Mononuclear cell (primary cell): Measurements from ENCODE around the gene HSF5. TPM values are rescaled to one million over a fixed set of nuclear protein-coding genes. Genes with fewer than 3 reads are reported as not detected.
"Not testable (repeated sequence)": the region's sequence is repeated elsewhere in the genome, so short reads cannot be mapped to it uniquely, and the experiment has no call there.

Experiments used
- H3K27me3 ChIP-seq: 2 replicates; pipeline ENCODE4 v1.6.0; 2011; ENCODE audit warnings: low read length, control low read depth; ENCODE audit not compliant: insufficient read depth
- H3K4me1 ChIP-seq: 2 replicates; pipeline ENCODE4 v1.5.1; 2011; ENCODE audit warnings: mild to moderate bottlenecking, low read length, control low read depth; ENCODE audit not compliant: insufficient read depth
- H3K4me3 ChIP-seq: 2 replicates; pipeline ENCODE4 v1.5.1; 2011; ENCODE audit warnings: mild to moderate bottlenecking, low read length, moderate library complexity
- H3K9me3 ChIP-seq: 2 replicates; pipeline ENCODE4 v1.5.1; 2011; ENCODE audit warnings: low read depth, mild to moderate bottlenecking, control low read depth, low read length
- total RNA-seq: library from RNA; depleted of rRNA; stranded (reverse); fragments of >200 nt; gene quantifications from one replicate; pipeline ENCODE4 v1.2.3, GENCODE V29; 2012

HSF5 gene
- total RNA-seq, 1 donor: 1.7 TPM

DNA sequence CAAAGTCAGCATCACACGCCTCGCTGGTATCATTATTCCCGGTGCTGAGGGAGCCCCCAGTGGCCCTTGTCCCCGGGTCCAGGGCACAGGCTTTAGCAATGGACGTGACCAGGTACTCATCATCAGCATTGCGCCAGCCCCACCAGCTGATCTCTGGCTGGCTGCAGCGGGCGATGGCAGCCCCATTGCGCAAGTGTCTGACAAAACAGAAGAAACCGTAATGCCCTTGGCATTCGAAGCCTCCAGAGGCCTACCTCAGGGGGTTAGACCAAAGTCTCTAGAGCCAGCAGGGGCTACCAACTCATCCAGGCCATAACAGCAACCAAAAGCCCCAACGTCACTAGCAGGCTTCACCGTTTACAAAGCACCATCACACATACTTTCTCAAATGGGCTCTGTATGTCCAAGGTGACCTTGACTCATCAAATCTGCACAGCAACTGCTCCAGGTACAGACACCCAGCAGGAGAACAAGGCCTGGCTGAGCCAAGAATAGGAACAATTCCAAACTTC, 19.0 kb upstream of the HSF5 start:
- Histone ChIP-seq H3K9me3 (no peaks in the 10 kb centered on the region), H3K4me3 (no peak overlapping the region), H3K4me1 (peaks cover 43% of the 10 kb centered on the region), H3K27me3 (no peaks in the 10 kb centered on the region)

DNA sequence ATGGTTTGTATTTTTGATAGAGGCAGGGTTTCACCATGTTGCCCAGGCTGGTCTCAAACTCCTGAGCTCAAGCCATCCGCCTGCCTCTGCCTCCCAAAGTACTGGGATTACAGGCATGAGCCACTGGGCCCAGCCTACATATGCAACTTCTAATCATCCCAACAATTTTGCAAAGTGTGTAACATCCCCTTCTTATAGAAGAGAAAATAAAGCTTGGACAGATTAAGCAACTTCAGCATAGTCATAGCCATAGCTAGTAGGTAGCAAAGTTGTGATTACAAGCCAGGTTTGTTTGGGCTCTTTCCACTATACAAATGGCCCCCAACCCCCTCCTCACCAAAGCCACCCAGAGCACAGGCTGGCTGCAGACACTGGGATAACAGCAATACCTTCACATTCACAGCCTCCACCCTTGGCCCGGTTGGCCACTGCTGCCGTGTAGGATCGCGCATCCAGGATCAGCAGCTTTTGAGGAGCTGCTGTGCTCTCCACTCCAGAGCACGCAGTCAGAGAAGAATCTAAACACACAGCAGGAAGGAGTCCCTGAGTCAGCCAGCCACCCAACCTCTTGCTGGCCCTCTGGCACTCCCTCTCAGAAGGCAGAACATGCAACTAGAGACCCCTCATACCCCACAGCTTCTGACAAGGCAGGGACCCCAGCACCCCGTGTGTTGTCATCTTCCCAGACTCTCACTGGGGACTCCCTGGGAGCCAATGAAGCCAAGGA, 18.3 kb upstream of the HSF5 start:
- Histone ChIP-seq H3K9me3 (no peaks in the 10 kb centered on the region), H3K27me3 (no peaks in the 10 kb centered on the region), H3K4me3 (no peak overlapping the region), H3K4me1 (peaks cover 43% of the 10 kb centered on the region)

DNA sequence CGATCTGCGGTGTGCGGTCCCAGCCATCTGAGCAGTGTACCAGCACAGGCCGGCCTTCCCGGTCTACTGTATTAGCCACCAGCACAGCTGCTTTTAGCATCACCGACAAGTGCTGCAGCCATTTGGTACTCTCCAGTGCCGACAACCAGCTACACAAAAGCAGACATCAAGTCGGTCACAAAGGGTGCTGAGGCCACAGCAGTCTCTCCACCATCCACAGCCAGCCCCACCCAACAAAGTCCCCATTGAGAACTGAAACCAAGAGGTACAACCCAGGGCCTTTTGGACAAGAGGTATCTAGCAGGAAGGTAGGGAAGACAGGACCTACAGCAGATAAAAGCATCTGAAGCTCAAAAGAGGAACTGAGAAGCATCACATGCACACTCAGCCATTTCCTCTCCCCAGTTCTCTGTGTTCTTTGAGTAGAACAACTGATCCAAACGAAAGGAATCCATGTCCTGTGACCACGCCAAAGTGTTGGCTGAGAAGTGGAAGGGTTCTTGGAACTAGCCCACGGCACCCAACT, 16.7 kb upstream of the HSF5 start:
- Histone ChIP-seq H3K27me3 (no peaks in the 10 kb centered on the region), H3K4me1 (peaks cover 43% of the 10 kb centered on the region), H3K9me3 (no peaks in the 10 kb centered on the region), H3K4me3 (no peak overlapping the region)

DNA sequence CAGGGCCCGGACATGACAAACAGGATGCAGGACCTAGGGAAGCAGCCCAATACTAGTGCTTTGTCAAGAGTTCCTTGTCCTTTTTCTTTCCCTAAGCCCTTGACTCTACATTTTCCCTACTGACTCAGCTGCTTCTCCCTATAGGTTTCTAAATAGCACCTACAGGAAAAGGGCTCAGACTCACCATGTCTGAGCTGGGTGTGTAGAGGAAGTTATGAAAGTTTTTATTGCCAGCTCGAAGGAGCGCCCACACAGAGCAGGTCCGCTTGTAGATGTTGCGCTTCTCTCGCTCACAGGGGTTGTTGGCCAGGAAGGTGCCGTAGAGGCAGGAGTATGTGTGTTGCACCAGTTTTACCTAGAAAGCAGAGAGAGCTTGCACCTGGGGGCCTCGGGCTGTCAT, 15.7 kb upstream of the HSF5 start:
- H3K4me1 ChIP-seq: peaks cover 43% of the 10 kb centered on the region
- no peaks in the 10 kb centered on the region for H3K9me3 ChIP-seq
- no peaks in the 10 kb centered on the region for H3K27me3 ChIP-seq
- H3K4me3 ChIP-seq: no peak overlapping the region

DNA sequence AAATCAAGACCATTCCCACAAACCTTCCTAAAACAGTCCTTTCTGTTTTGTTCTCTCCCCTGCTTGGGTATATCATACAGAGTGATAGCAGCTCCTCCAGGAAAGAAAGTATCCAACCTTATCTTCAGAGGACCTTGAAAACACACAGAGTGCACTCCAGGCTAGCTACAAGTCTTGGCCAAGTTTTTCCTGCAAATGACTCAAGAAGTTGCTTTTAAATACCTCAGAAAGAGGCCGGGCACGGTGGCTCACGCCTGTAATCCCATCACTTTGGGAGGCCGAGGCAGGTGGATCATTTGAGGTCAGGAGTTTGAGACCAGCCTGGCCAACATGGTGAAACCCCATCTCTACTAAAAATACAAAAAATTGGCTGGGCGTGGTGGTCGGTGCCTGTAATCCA, 14.9 kb upstream of the HSF5 start:
- H3K4me1 ChIP-seq: peaks cover 43% of the 10 kb centered on the region
- H3K27me3 ChIP-seq, H3K4me3 ChIP-seq, H3K9me3 ChIP-seq: not testable (repeated sequence)

DNA sequence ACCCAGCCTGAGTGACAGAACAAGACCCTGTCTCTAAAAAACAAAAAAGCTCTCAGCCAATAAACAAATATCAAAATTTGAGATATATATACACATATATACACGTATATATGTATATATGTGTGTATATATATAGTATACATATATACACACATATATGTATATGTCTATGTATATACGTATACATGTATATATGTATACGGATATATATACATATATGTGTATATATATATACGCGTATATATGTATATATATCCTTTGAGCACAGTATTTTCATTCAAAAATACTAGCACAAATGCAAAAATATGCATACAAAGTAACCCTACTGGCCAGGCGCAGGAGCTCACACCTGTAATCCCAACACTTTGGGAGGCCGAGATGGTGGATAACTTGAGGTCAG, 13.2 kb upstream of the HSF5 start:
- Histone ChIP-seq H3K9me3 (no peaks in the 10 kb centered on the region), H3K4me3 (no peak overlapping the region), H3K4me1 (peaks cover 32% of the 10 kb centered on the region), H3K27me3 (no peaks in the 10 kb centered on the region)

DNA sequence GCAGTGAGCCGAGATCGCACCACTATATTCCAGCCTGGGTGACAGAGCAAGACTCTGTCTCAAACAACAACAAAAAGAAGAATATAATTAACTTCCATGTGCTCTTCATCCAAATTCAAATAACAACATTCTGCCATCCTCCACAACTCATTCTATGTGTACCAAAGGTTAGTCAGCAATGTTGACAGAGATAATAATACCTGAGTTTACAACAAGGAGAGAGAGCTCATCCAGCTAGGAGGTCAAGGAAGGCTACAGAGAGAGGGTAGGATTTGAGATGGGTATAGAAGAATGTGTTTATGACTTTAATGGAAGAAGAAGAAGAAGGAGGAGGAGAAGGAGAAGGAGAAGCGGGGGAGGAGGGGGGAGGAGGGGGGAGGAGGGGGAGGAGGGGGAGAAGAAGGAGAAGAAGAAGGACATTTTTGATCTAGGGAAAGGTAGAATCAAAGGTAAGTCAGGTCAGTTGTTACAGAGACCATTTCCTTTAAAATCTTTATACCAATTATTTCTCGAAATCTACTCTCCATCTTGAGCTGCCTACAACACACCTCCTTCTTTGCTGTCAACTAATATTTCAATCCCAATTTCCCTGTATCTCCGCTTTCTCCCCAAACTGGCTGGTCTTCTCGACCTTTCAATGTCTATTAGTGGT, 10.1 kb upstream of the HSF5 start:
- H3K9me3 ChIP-seq: no peaks in the 10 kb centered on the region
- no peaks in the 10 kb centered on the region for H3K27me3 ChIP-seq
- H3K4me3 ChIP-seq: no peak overlapping the region
- peaks cover 4% of the 10 kb centered on the region for H3K4me1 ChIP-seq

DNA sequence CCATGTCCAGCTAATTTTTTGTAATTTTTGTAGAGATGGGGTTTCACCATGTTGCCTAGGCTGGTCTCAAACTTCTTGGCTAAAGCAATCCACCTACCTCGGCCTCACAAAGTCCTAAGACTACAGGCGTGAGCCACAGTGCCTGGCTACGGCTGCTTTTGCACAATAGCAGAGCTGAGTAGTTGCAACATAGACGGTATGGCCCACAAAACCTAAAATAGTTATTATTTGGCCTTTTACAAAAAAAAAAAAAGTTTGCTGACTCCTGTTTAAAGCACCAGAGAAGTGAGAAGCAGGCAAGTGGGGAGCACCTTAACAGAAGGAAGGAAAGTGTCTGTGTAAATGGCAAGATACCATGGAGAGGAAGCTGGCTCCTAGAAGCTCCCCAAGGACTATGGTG, 5.3 kb upstream of the HSF5 start:
- Histone ChIP-seq H3K9me3 (no peaks in the 10 kb centered on the region), H3K4me1 (no peaks in the 10 kb centered on the region), H3K27me3 (no peaks in the 10 kb centered on the region), H3K4me3 (no peak overlapping the region)

DNA sequence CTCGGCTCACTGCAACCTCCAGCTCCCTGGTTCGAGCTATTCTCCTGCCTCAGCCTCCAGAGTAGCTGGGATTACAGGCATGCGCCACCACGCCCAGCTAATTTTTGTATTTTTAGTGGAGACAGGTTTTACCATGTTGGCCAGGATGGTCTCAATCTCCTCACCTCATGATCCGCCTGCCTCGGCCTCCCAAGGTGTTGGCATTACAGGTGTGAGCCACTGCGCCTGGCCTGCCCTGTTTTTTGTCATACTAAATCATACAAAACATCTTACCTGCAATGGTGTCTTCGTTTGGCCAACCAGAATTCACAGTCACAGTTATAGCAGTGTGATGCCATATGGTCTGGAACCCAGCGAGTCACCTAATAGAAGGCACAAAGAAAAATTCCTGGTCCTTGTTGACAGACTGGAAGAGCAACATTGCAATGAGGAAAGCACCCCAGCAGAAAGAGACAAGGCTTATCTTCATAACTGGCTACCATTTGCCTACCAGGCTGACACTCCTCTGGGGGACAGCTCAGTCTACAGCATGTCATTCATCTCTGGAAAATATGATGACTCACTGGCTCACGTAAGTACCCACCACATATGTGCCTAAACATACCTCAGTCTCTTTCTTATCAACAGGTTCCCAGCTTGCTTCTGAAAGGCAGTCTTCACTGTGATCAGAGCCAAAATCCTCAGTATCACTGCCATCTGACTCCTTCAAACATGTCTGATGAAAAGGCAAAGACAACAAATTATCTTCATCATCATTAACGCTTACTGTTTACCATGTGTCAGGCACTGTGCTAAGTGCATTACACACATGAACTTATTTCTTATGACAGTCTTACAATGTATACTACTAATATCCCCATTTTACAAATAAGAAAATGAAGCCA, 4.3 kb upstream of the HSF5 start:
- Histone ChIP-seq H3K4me1 (peaks cover 8% of the 10 kb centered on the region), H3K27me3 (no peaks in the 10 kb centered on the region), H3K4me3 (no peak overlapping the region), H3K9me3 (no peaks in the 10 kb centered on the region)

DNA sequence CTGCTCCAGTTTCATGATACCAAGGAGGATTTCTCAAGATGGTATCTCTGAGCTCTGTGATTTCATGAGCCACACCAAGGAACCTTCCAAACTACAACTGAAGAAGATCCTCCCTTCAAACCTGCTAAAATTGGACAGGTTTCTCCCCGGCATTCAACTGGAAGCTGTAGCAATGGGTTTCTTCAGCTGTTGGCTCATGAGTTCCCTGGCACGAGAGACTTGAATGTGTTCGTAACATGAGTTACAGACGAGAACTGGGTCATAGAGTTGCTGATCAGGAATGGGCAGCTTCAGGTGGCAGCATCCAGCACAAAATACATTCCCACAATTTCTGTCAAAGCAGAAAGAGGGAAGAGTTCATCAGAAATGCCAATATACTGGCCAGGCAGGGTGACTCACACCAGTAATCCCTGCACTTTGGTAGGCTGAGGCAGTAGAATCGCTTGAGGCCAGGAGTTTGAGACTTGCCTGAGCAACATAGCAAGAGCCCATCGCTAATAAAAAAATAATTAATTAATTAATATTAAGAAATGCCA, 3.4 kb upstream of the HSF5 start:
- Histone ChIP-seq H3K4me3 (no peak overlapping the region), H3K9me3 (no peaks in the 10 kb centered on the region), H3K27me3 (no peaks in the 10 kb centered on the region), H3K4me1 (peaks cover 15% of the 10 kb centered on the region)

DNA sequence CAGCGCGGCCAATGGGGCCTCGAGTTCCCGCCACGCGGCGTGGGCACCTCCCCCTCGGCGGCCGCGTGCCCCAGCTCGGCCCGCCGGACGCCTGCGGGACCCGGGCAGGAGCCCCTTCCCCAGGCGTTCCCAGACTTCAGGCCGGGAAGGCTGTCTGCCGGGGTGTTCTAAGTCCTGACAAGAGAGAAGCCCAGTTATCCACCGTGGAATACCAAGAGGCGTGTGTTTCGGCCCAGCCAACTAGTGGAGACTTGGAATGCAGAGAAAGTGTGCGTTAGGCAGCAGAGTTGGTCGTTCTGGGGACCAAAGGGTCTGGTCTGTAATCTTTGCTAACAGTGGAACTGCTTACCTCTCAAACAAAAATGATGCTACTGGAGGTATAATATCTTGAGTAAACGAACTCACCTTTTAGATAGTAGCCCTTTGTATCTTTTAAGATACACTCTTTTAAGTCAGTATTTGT, 251 bp upstream of the HSF5 start:
- H3K4me3 ChIP-seq: no peak overlapping the region
- no peaks in the 10 kb centered on the region for H3K27me3 ChIP-seq
- no peaks in the 10 kb centered on the region for H3K9me3 ChIP-seq
- peaks cover 15% of the 10 kb centered on the region for H3K4me1 ChIP-seq

DNA sequence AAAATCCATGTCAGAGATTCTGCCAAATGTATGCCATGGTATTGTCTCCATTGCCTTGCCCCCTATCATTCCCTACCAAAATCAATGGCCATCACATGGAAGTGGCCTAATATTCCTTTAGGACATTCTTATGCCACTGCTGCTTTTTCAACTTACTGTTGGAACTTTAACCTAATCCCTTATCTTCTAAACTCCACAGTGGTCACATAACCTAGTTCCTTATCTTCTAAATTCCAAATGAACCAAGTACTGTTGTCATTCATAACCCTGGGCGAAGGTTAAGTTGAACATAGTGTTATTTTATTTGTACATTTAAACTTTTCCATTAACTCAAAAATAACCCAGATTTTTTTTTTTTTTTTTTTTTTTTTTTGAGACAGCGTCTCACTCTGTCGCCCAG, 3.6 kb downstream of the HSF5 start:
- Histone ChIP-seq H3K9me3 (no peaks in the 10 kb centered on the region), H3K27me3 (no peaks in the 10 kb centered on the region), H3K4me3 (no peak overlapping the region), H3K4me1 (peaks cover 15% of the 10 kb centered on the region)

DNA sequence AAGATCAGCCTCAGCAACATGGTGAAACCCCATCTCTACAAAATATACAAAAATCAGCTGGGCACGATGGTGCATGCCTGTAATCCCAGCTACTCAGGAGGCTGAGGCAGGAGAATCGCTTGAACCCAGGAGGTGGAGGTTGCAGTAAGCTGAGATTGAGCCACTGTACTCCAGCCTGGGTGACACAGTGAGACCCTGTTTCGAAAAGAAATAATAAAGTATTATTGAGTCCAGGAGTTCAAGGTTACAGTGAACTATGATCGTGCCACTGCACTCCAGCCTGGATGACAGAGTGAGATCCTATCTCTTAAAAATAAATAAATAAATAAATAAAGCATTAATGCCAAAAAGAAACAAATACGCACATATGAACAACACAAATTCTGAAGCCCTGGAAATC, 6.4 kb downstream of the HSF5 start:
- not testable (repeated sequence) for H3K4me3 ChIP-seq, H3K9me3 ChIP-seq, H3K4me1 ChIP-seq, H3K27me3 ChIP-seq

DNA sequence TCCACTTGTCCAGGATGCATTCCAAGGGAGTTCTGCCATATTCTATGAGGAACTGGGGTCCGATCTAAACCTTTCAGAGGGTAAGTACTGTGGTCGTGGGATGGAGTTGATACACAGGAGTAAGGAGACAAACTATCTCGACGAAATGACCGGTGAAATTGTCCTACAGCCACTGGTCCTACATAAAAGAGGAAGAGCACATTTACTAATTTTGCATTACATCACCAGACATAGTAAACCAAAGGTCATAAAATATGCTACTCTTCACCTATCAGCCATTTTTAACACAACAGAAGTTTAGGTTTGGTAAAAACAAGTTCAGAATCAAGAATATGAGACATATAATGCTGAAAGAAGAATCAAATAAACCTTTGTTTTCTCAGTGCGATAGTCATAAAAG, 8.1 kb downstream of the HSF5 start:
- H3K9me3 ChIP-seq: no peaks in the 10 kb centered on the region
- H3K4me3 ChIP-seq: no peak overlapping the region
- H3K27me3 ChIP-seq: no peaks in the 10 kb centered on the region
- H3K4me1 ChIP-seq: peaks cover 3% of the 10 kb centered on the region

DNA sequence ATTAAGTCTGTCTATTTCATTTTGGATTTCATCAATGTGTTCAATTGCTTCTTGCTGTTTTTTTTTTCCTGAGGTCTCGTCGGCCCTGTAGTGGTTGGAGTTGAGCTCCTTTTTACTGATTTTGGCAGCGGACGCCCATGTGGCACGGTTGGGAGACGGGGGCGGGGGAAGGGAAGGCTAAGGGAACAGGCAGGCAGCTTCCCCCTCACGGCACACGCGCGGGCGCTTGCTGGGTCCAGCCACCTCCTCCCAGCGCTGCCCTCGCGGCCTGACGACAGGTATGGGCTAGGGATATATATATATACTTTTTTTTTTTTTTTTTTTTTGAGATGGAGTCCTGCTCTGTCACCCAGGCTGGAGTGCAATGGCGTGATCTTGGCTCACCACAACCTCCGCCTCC, 11.4 kb downstream of the HSF5 start:
- no peaks in the 10 kb centered on the region for H3K9me3 ChIP-seq
- no peaks in the 10 kb centered on the region for H3K27me3 ChIP-seq
- peaks cover 3% of the 10 kb centered on the region for H3K4me1 ChIP-seq
- H3K4me3 ChIP-seq: no peak overlapping the region
